IMR-90 (cell line): ENCODE data around the gene KTN1. TPM values are rescaled to one million over a fixed set of nuclear protein-coding genes. Genes with fewer than 3 reads are reported as not detected.

Experiments used
- ATAC-seq: fragments of 200-7000 bp; cut with Tn5 transposase; 2 replicates; pipeline ENCODE4 v1.9.1; 2020; ENCODE audit warnings: low read depth, mild to moderate bottlenecking, moderate library complexity
- BruUV-seq: library from RNA; stranded (reverse); fragments of 400-500 nt; replicated peaks from 2 replicates; lab custom pipeline; 2021; lab: Mats Ljungman, UMichigan
- CTCF ChIA-PET: fragments of 300-600 bp; formaldehyde crosslinking; extraction: SDS; loops from one replicate; lab custom pipeline; 2021; ENCODE audit warnings: antibody characterized with exemption; lab: Yijun Ruan, JAX
- POLR2A ChIA-PET: fragments of 300-600 bp; sonication (Branson Sonifier 250); formaldehyde crosslinking; loops from one replicate; lab custom pipeline; 2022; ENCODE audit warnings: antibody characterized with exemption; ENCODE audit not compliant: unreplicated experiment; lab: Charles Lee
- DNase-seq: peaks from one replicate; pipeline ENCODE4 v3.0.0; 2013
- H2AFZ ChIP-seq: replicated peaks from 2 replicates; pipeline ENCODE3; 2013; ENCODE audit warnings: low read length, mild to moderate bottlenecking; ENCODE audit not compliant: poor library complexity
- H2AK5ac ChIP-seq: 2 replicates; pipeline ENCODE4 v1.6.1; 2013; ENCODE audit warnings: low read depth, low read length, inconsistent platforms
- H2AK9ac ChIP-seq: replicated peaks from 2 replicates; pipeline ENCODE3; 2013; ENCODE audit warnings: mild to moderate bottlenecking, low read depth, low read length, moderate library complexity; ENCODE audit not compliant: poor library complexity
- H2BK120ac ChIP-seq: 2 replicates; pipeline ENCODE4 v1.6.1; 2013; ENCODE audit warnings: low read depth, low read length, inconsistent platforms
- H2BK15ac ChIP-seq: 3 replicates; pipeline ENCODE4 v1.6.1; 2013; ENCODE audit warnings: low read depth, low read length, inconsistent platforms
- H2BK20ac ChIP-seq: 2 replicates; pipeline ENCODE4 v1.6.1; 2013; ENCODE audit warnings: low read depth, mild to moderate bottlenecking, inconsistent platforms, low read length, moderate library complexity
- H2BK5ac ChIP-seq: 2 replicates; pipeline ENCODE4 v1.6.1; 2013; ENCODE audit warnings: mild to moderate bottlenecking, low read depth, low read length, inconsistent platforms; ENCODE audit not compliant: poor library complexity, severe bottlenecking
- H3K14ac ChIP-seq: replicated peaks from 2 replicates; pipeline ENCODE4 v1.6.1; 2013; ENCODE audit warnings: low read depth, low read length, inconsistent platforms
- H3K18ac ChIP-seq: 2 replicates; pipeline ENCODE4 v1.6.1; 2013; ENCODE audit warnings: low read depth, low read length, control low read depth
- H3K23ac ChIP-seq: 2 replicates; pipeline ENCODE4 v1.6.1; 2013; ENCODE audit warnings: low read depth, low read length, inconsistent platforms
- H3K27ac ChIP-seq: 2 replicates; pipeline ENCODE4 v1.5.1; 2013; ENCODE audit warnings: mild to moderate bottlenecking, control low read depth, low read length; ENCODE audit not compliant: insufficient read depth
- H3K27me3 ChIP-seq: 2 replicates; pipeline ENCODE4 v1.6.1; 2013; ENCODE audit warnings: low read length; ENCODE audit not compliant: control insufficient read depth, insufficient read depth
- H3K36me3 ChIP-seq: 2 replicates; pipeline ENCODE4 v1.6.1; 2013; ENCODE audit warnings: low read length, mixed read lengths; ENCODE audit not compliant: control insufficient read depth, insufficient read depth
- H3K4ac ChIP-seq: 2 replicates; pipeline ENCODE4 v1.6.1; 2013; ENCODE audit warnings: low read depth, low read length, inconsistent platforms
- H3K4me1 ChIP-seq: 2 replicates; pipeline ENCODE4 v1.6.1; 2013; ENCODE audit warnings: low read length, mixed read lengths; ENCODE audit not compliant: control insufficient read depth, insufficient read depth
- H3K4me2 ChIP-seq: 2 replicates; pipeline ENCODE4 v1.6.1; 2013; ENCODE audit warnings: low read depth, mild to moderate bottlenecking, control low read depth, low read length, moderate library complexity
- H3K4me3 ChIP-seq: 2 replicates; pipeline ENCODE4 v1.5.1; 2013; ENCODE audit warnings: low read depth, mild to moderate bottlenecking, control low read depth, low read length, moderate library complexity; ENCODE audit not compliant: insufficient read depth
- H3K56ac ChIP-seq: 2 replicates; pipeline ENCODE4 v1.6.1; 2013; ENCODE audit warnings: low read length, inconsistent platforms; ENCODE audit not compliant: insufficient read depth; ENCODE audit errors: extremely low read depth
- H3K79me1 ChIP-seq, 2 experiments: 2 replicates each; pipeline ENCODE4 v1.6.1; 2013; ENCODE audit warnings: low read length in 2 of 2, inconsistent platforms in 1 of 2, low read depth in 1 of 2
- H3K9ac ChIP-seq: 2 replicates; pipeline ENCODE4 v1.6.1; 2013; ENCODE audit warnings: low read depth, low read length, control low read depth
- H3K9me1 ChIP-seq: 2 replicates; pipeline ENCODE4 v1.6.1; 2013; ENCODE audit warnings: low read length, inconsistent platforms; ENCODE audit not compliant: insufficient read depth
- H3K9me3 ChIP-seq: 2 replicates; pipeline ENCODE4 v1.6.1; 2013; ENCODE audit warnings: low read length; ENCODE audit not compliant: control insufficient read depth, insufficient read depth
- H4K20me1 ChIP-seq: 2 replicates; pipeline ENCODE4 v1.6.1; 2013; ENCODE audit warnings: low read length, inconsistent platforms; ENCODE audit not compliant: insufficient read depth
- H4K5ac ChIP-seq: 2 replicates; pipeline ENCODE4 v1.6.1; 2013; ENCODE audit warnings: mild to moderate bottlenecking, low read depth, low read length, control low read depth
- H4K8ac ChIP-seq, 2 experiments: 2 replicates each; pipeline ENCODE4 v1.6.1; 2013; ENCODE audit warnings: low read depth in 2 of 2, low read length in 2 of 2, control low read depth in 1 of 2, inconsistent platforms in 1 of 2
- H4K91ac ChIP-seq: 2 replicates; pipeline ENCODE4 v1.6.1; 2013; ENCODE audit warnings: low read depth, low read length, inconsistent platforms; ENCODE audit not compliant: insufficient read depth
- BHLHE40 ChIP-seq: fragments of 150-350 bp; IDR thresholded peaks from 2 replicates; pipeline ENCODE4 v1.6.1; 2016; ENCODE audit warnings: mild to moderate bottlenecking, low read depth, low read length
- CHD1 ChIP-seq: IDR thresholded peaks from 2 replicates; pipeline ENCODE4 v1.6.1; 2012; ENCODE audit warnings: low read depth, low read length, improper control_type of control experiment
- WGBS, 2 experiments: methylation state at CpG; one replicate each; pipeline versions ENCODE4 v1.1.5 to v1.1.7; 2013; ENCODE audit warnings: missing lambda C conversion rate in 2 of 2; ENCODE audit not compliant: insufficient read length in 1 of 2; ENCODE audit errors: extremely low coverage in 2 of 2; 5-methylcytosine and 5-hydroxymethylcytosine counted together
- dilution Hi-C: fragments of 300-500 bp; cut with HindIII; formaldehyde crosslinking; loops from one replicate; pipeline ENCODE4 v1.14.3; 2018; ENCODE audit warnings: low sequenced_read_pairs; ENCODE audit not compliant: unreplicated experiment
- in situ Hi-C: fragments of 300-500 bp; cut with MboI; formaldehyde crosslinking; loops from 3 replicates; pipeline ENCODE4 v1.14.3; 2019; ENCODE audit warnings: low sequenced_read_pairs, inconsistent platforms, mixed read lengths
- intact Hi-C: fragments of 100-400 bp; cut with micrococcal nuclease; formaldehyde crosslinking; loops from 2 replicates; pipeline ENCODE4 v1.10.0; 2022
- polyA plus RNA-seq, 3 experiments: library from polyadenylated mRNA; depleted of rRNA; stranded (reverse); fragments of >200 nt; gene quantifications; 2 replicates each; pipeline ENCODE4 v1.2.3, GENCODE V29; 2012; ENCODE audit warnings: low replicate concordance in 1 of 3
- total RNA-seq: library from RNA; depleted of rRNA; stranded (reverse); fragments of >200 nt; gene quantifications from 2 replicates; pipeline ENCODE4 v1.2.3, GENCODE V29; 2012

KTN1 gene
- total and polyA plus RNA-seq, 2 of the 4 experiments (the other 2 are of a cell fraction), result 42.1 to 57.2 TPM

- no peaks in the 10 kb centered on the region for H3K79me1 ChIP-seq
- H2BK15ac ChIP-seq, result no peak overlapping the region
- DNase-seq (no peak), ATAC-seq (no peak)
- H3K18ac ChIP-seq, result no peak overlapping the region
- H3K27ac ChIP-seq, result no peak overlapping the region
- H3K4me3 ChIP-seq, result no peak overlapping the region
- no peak overlapping the region for H3K4me2 ChIP-seq
- ChIA-PET POLR2A (no interaction called here), CTCF (no interaction called here)
- peaks cover 3% of the 10 kb centered on the region; the same call in 1 of the 2 replicates for H3K4me1 ChIP-seq
- no peak overlapping the region for H2AK9ac ChIP-seq
- WGBS, 2 experiments, result no CpG with 5 or more reads among the region's 1 CpG
- H4K91ac ChIP-seq, result no peak overlapping the region
- H3K36me3 ChIP-seq, result no peaks in the 10 kb centered on the region
- no peaks in the 10 kb centered on the region for H3K9me3 ChIP-seq
- H4K20me1 ChIP-seq, result no peaks in the 10 kb centered on the region
- no peak overlapping the region for H3K4ac ChIP-seq
- BruUV-seq, result no TSS peak
- no peak overlapping the region for H2BK20ac ChIP-seq
- no peak overlapping the region for H4K5ac ChIP-seq
- H3K27me3 ChIP-seq, result no peaks in the 10 kb centered on the region; the same call in 1 of the 2 replicates
- no peak overlapping the region for H3K56ac ChIP-seq
- dilution Hi-C loops (no loop called here), intact Hi-C loops (no loop called here), in situ Hi-C loops (loop anchor here (25.0 kb wide), 1 partner anchor 394 kb away; the partner anchor contains the start of gene PELI2)
- no peak overlapping the region for H2BK5ac ChIP-seq
- H2AK5ac ChIP-seq, result no peak overlapping the region
- no peak overlapping the region for H3K23ac ChIP-seq
- H4K8ac ChIP-seq, result no peak overlapping the region
- TF ChIP-seq CHD1, result no peak
- no peak for TF ChIP-seq BHLHE40
- H3K9ac ChIP-seq, result no peak overlapping the region
- no peak overlapping the region for H2BK120ac ChIP-seq
- H2AFZ ChIP-seq, result no peak overlapping the region
- no peak overlapping the region for H3K14ac ChIP-seq
- no peaks in the 10 kb centered on the region for H3K9me1 ChIP-seq
Observed at GRCh38 chr14:55718551-55718950, 138.5 kb downstream of the KTN1 start.
